SK-N-SH (cell line): ENCODE data around the gene WTIP.
A peak's percentile ranks its signal among the peaks of the same experiment; 100 is the strongest.

Experiments
- CTCF ChIP-seq: fragments of 200-600 bp; sonication (generic); IDR thresholded peaks from 2 replicates; pipeline ENCODE4 v1.6.1; 2017; ENCODE audit warnings: antibody characterized with exemption, mild to moderate bottlenecking, moderate library complexity
- ELF1 ChIP-seq: IDR thresholded peaks from 2 replicates; pipeline ENCODE4 v1.4.0; 2012
- JUND ChIP-seq: IDR thresholded peaks from 2 replicates; pipeline ENCODE4 v1.4.0; 2012
- MAX ChIP-seq: IDR thresholded peaks from 2 replicates; pipeline ENCODE4 v1.4.0; 2012; ENCODE audit warnings: low read depth
- NRF1 ChIP-seq: IDR thresholded peaks from 2 replicates; pipeline ENCODE4 v1.6.1; 2012; ENCODE audit warnings: low read depth, mild to moderate bottlenecking, low read length
- POLR2AphosphoS5 ChIP-seq: IDR thresholded peaks from 2 replicates; pipeline ENCODE4 v1.6.1; 2012; ENCODE audit warnings: low read depth, low read length
- RAD21 ChIP-seq: IDR thresholded peaks from 2 replicates; pipeline ENCODE4 v1.6.1; 2012; ENCODE audit warnings: mild to moderate bottlenecking, low read length
- RCOR1 ChIP-seq: fragments of 150-350 bp; IDR thresholded peaks from 2 replicates; pipeline ENCODE4 v1.6.1; 2017; ENCODE audit warnings: antibody characterized with exemption, low read length
- REST ChIP-seq: IDR thresholded peaks from 2 replicates; pipeline ENCODE4 v1.6.1; 2012; ENCODE audit warnings: mild to moderate bottlenecking, low read depth, low read length, moderate library complexity
- RXRA ChIP-seq: IDR thresholded peaks from 2 replicates; pipeline ENCODE4 v1.4.0; 2012; ENCODE audit warnings: low read depth, mild to moderate bottlenecking, borderline replicate concordance
- SIN3A ChIP-seq: IDR thresholded peaks from 2 replicates; pipeline ENCODE4 v1.6.1; 2012; ENCODE audit warnings: low read depth, mild to moderate bottlenecking, low read length, moderate library complexity, borderline replicate concordance
- USF1 ChIP-seq: IDR thresholded peaks from 2 replicates; pipeline ENCODE4 v1.4.0; 2012; ENCODE audit warnings: low read depth, borderline replicate concordance

- TF ChIP-seq MAX (peak; percentile 75; the same call in 1 of the 2 replicates), CTCF (no peak), RXRA (no peak), USF1 (no peak), POLR2AphosphoS5 (peak; percentile 54), RCOR1 (no peak), ELF1 (no peak), RAD21 (no peak), REST (no peak), NRF1 (no peak), JUND (no peak), SIN3A (peak; percentile 76; the same call in 1 of the 2 replicates)
Observed at GRCh38 chr19:34480971-34481841, at the start of gene WTIP.
